ENCODE measurements around the gene SH3RF2. TPM values are rescaled to one million over a fixed set of nuclear protein-coding genes. Genes with fewer than 3 reads are reported as not detected.

Gene SH3RF2
- total RNA-seq, 1 donor: 2.2 TPM

GRCh38 chr5:145912594-145912993 lies 23.8 kb upstream of the SH3RF2 start:
- H3K4me3 ChIP-seq (ENCODE audit: low read depth, low read length): no peak overlapping the region
- TF ChIP-seq CTCF (IDR thresholded peaks at IDR 0.05; ENCODE audit: insufficient read depth, low read depth, low read length): no peak
- DNase-seq (ENCODE audit: low read depth): no peak

GRCh38 chr5:145913701-145914100 lies 22.7 kb upstream of the SH3RF2 start:
- no peak for TF ChIP-seq CTCF (IDR thresholded peaks at IDR 0.05; ENCODE audit: insufficient read depth, low read depth, low read length)
- H3K4me3 ChIP-seq (ENCODE audit: low read depth, low read length): no peak overlapping the region
- DNase-seq (ENCODE audit: low read depth): no peak

GRCh38 chr5:145915970-145916638 lies 20.3 kb upstream of the SH3RF2 start:
- no peak overlapping the region for H3K4me3 ChIP-seq (ENCODE audit: low read depth, low read length)
- no peak for TF ChIP-seq CTCF (IDR thresholded peaks at IDR 0.05; ENCODE audit: insufficient read depth, low read depth, low read length)
- no peak for DNase-seq (ENCODE audit: low read depth)

- no peak for DNase-seq (ENCODE audit: low read depth)
- H3K4me3 ChIP-seq (ENCODE audit: low read depth, low read length): no peak overlapping the region
These were observed 19.1 kb upstream of the SH3RF2 start for GRCh38 chr5:145917288-145917687.

GRCh38 chr5:145918397-145918796 lies 18.0 kb upstream of the SH3RF2 start:
- no peak overlapping the region for H3K4me3 ChIP-seq (ENCODE audit: low read depth, low read length)
- no peak for TF ChIP-seq CTCF (IDR thresholded peaks at IDR 0.05; ENCODE audit: insufficient read depth, low read depth, low read length)
- DNase-seq (ENCODE audit: low read depth): no peak

More at GRCh38 chr5:145917288-145917687, 19.1 kb upstream of the SH3RF2 start:
- TF ChIP-seq CTCF (IDR thresholded peaks at IDR 0.05; ENCODE audit: insufficient read depth, low read depth, low read length): no peak

GRCh38 chr5:145919413-145919812 lies 17.0 kb upstream of the SH3RF2 start:
- DNase-seq (ENCODE audit: low read depth): no peak
- no peak overlapping the region for H3K4me3 ChIP-seq (ENCODE audit: low read depth, low read length)
- no peak for TF ChIP-seq CTCF (IDR thresholded peaks at IDR 0.05; ENCODE audit: insufficient read depth, low read depth, low read length)
